Brain microvascular endothelial cell (primary cell): ENCODE data around the gene GTF3C2.
A peak's percentile ranks its signal among the peaks of the same experiment; 100 is the strongest.

Source experiments
- DNase-seq: peaks from one replicate; pipeline ENCODE4 v3.0.0-alpha.2; 2020
- H3K27ac ChIP-seq: fragments of 250-450 bp; sonication (Bioruptor Pico); 2 replicates; pipeline ENCODE4 v1.5.1; 2020; ENCODE audit warnings: mild to moderate bottlenecking, moderate library complexity
- H3K27me3 ChIP-seq: fragments of 250-450 bp; sonication (Bioruptor Pico); replicated peaks from 2 replicates; pipeline ENCODE4 v1.5.1; 2020; ENCODE audit warnings: mild to moderate bottlenecking
- H3K36me3 ChIP-seq: fragments of 250-450 bp; sonication (Bioruptor Pico); replicated peaks from 2 replicates; pipeline ENCODE4 v1.5.1; 2020; ENCODE audit warnings: mild to moderate bottlenecking
- H3K4me3 ChIP-seq: 2 replicates; pipeline ENCODE4 v1.5.1; 2011; ENCODE audit warnings: low read depth, mild to moderate bottlenecking, control low read depth, low read length, moderate library complexity
- CTCF ChIP-seq: IDR thresholded peaks from 2 replicates; pipeline ENCODE4 v1.5.1; 2011; ENCODE audit warnings: low read depth, mild to moderate bottlenecking, moderate library complexity, low read length, control low read depth, inconsistent platforms; ENCODE audit errors: missing control alignments
- in situ Hi-C: cut with HindIII; loops from 2 replicates; pipeline ENCODE4 v1.10.0; 2017; ENCODE audit warnings: low sequenced_read_pairs, low pct_ligation_motif_present

Gene GTF3C2

GRCh38 chr2:27378809-27379290, 22.3 kb upstream of the GTF3C2 start:
- peaks cover 68% of the 10 kb centered on the region for H3K36me3 ChIP-seq
- in situ Hi-C loops, result no loop called here
- no peak for DNase-seq
- H3K27ac ChIP-seq, result no peak overlapping the region
- no peaks in the 10 kb centered on the region for H3K27me3 ChIP-seq
- no peak for TF ChIP-seq CTCF
- H3K4me3 ChIP-seq, result no peak overlapping the region

GRCh38 chr2:27378096-27378808, 21.7 kb upstream of the GTF3C2 start:
- H3K4me3 ChIP-seq, result no peak overlapping the region

DNA sequence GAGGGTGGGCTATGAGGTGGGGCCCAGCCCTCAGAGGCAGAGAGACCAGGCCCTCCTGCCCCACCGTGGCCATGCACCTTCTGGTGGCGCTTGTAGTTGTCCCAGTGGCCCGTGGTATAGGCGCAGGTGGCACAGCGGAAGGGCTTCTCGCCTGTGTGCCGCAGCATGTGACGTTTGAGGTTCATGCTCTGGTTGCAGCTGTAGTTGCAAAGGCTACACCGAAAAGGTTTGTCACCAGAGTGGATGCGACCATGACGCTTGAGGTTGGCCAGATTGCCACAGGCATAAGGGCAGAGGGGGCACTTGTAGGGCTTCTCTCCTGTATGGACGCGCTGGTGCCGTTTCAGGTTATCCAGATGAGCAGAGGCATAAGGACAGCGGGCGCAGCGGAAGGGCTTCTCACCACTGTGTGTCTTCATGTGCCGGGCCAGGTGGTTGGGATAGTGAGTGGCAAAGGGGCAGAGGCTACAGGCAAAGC, 21.1 kb upstream of the GTF3C2 start:
- H3K27ac ChIP-seq, result no peak overlapping the region
- no peaks in the 10 kb centered on the region for H3K27me3 ChIP-seq
- no peak overlapping the region for H3K4me3 ChIP-seq
- peaks cover 75% of the 10 kb centered on the region for H3K36me3 ChIP-seq
- DNase-seq, result no peak
- in situ Hi-C loops, result no loop called here
- no peak for TF ChIP-seq CTCF

More at GRCh38 chr2:27378096-27378808, 21.7 kb upstream of the GTF3C2 start:
- TF ChIP-seq CTCF, result peak; percentile 45
- in situ Hi-C loops, result no loop called here
- Histone ChIP-seq H3K27me3 (no peaks in the 10 kb centered on the region), H3K27ac (no peak overlapping the region), H3K36me3 (peaks cover 69% of the 10 kb centered on the region)
- DNase-seq, result no peak

DNA sequence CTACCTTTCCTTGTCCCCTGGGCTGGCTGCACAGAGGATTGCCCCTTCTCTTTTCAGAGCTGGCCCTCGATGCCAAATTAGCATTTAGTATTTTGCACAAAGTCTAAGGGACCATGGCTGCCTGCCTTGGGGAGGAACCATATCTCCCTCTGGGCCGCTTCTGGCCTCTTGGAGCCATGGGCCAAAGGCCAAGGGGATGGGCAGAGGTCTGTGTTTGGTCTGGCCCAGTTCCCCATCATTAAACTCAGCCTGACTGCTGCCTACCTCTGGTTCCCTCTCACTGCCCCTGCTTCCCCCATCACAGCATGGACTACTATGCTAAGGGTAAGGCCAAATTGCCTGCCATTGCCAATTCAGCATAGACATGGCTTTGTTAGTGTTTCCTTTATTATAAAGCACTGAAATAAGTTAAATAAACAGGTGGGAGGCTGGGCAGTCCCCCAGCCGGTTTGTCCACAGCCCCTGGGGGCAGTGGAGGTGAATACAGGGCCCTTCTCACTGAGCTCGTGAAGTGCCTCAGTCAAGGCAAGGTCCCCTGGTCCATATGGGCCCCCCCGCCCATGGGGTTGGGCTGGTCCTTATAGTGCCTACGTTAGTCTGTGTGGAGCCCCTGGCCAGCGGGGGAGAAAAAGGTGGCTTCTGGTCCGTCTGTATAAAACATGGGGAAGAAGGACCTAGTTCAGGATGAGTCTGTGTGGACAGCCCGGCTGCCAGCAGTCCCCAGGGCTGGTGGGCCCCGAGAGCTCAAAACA, 20.5 kb upstream of the GTF3C2 start:
- in situ Hi-C loops, result no loop called here
- no peak overlapping the region for H3K27ac ChIP-seq
- no peak overlapping the region for H3K4me3 ChIP-seq
- H3K36me3 ChIP-seq, result peaks cover 75% of the 10 kb centered on the region
- no peaks in the 10 kb centered on the region for H3K27me3 ChIP-seq
- DNase-seq, result no peak
- no peak for TF ChIP-seq CTCF

GRCh38 chr2:27376151-27376865, 19.7 kb upstream of the GTF3C2 start:
- Histone ChIP-seq H3K27ac (no peak overlapping the region), H3K27me3 (no peaks in the 10 kb centered on the region), H3K36me3 (peaks cover 67% of the 10 kb centered on the region), H3K4me3 (no peak overlapping the region)
- no peak for DNase-seq
- no peak for TF ChIP-seq CTCF
- in situ Hi-C loops, result no loop called here
